Head of caudate nucleus (tissue), 42 donors: ENCODE results near the gene TSSK6.

ENCODE experiments used
- DNase-seq, 42 donors: peaks; one replicate each; pipeline versions ENCODE4 v3.0.0 to v3.0.0-alpha.2; 2020 to 2021; ENCODE audit warnings: mixed read lengths in 7 of 42
- intact Hi-C: fragments of 100-400 bp; cut with DNase I; formaldehyde crosslinking; loops from one replicate; pipeline ENCODE4 v1.15.0; 2022

Gene TSSK6

DNA sequence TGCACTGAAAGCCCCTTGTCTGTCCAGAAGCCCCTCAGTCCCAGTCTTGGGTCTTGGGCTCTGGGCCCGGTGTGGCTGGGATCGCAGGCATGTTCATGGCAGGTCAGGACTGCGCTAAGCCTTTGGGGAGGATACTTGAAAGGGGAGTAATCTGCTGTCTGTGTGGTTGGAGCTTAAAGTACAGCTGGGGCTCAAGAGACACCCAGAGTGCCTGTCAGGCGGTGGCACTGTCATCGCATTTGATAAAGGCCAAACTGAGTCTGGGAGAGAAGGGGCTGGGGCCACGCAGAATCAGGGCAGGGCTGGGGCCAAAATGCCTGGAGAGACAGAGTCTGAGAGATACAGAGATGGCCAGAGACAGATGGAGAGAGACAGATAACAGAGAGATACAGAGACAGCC is 18.5 kb upstream of the TSSK6 start:
- no peak for DNase-seq
- intact Hi-C loops: loop anchor here (5.0 kb wide), 2 partner anchors 108 to 423 kb away; partner anchors contain the start of gene GMIP

DNA sequence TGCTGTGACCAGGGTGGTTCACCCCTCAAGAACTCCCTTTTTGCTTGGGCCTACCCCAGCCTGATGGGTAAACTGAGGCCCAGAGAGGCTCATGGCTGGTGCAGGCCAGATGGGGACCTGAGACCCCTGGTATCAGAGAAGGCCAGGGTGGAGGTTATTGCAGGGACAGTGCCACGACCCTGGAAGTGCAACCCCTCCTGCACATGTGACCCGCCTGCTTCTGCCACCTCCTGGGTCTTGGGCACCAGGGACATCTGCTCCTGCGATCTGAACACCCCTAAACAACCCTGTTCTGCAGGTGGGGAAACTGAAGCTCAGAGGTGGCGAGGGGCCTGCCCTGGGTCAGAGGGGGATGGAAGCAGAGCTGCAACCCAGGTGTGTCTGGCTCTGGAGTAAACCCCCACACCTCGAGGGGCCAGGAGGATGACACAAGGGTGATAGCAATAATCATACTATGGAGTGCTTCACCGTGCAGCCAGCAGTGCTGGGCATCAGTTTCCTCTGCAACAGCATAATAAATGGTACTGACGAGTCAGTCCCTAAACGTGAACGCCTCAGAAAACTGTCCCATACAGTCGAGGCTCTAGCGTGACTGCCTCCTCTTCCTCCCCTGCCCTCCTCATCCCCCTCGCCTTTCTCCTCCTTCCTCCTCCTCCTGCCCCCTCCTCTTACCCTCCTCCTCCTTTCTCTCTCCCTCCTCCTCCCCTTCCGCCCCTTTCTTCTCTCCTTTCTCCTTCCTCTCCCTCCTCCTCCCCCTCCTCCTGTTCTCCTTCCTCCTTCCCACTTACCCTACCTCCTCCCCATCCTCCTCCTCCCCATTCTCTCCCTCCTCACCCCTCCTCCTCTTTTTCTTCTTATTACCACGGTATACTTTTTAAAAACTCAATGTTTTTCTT is 17.7 kb upstream of the TSSK6 start:
- intact Hi-C loops: loop anchor here (5.0 kb wide), 2 partner anchors 109 to 424 kb away; partner anchors contain the start of gene GMIP

DNA sequence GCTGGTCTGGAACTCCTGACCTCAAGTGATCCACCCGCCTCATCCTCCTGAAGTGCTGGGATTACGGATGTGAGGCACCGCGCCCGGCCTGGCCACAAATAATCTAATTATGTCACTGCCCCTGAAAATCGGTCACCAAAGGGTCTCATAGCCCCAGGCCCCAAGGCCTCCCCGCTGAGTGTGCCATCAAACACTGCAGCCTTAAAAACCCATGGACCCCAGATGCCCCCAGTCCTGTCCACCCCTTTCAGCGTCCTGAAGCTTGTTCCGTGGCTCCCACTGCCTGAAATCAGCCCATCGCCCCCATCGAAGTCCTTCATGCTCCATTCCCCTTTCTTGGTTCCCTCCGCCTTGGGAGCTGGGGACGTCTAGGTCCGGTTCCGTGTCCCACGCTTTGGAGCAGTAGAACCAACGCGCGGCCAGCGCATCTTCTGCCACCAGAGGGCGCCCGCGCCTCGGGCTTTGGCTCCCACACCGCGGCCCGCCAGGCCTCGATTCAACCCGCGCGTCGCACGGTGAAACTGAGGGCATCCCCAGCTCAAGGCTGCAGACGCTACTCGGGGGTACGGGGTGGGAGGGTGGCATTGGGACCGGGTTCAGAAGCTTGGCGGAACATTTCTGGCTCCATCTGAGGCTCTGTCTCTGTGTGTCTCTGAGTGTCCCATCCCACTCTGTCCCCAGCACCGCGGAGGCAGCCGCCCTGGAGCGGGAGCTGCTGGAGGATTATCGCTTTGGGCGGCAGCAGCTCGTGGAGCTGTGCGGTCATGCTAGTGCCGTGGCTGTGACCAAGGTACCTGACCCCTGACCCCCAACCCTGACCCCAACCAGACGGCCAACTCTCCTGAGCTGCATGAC is 16.8 kb upstream of the TSSK6 start:
- intact Hi-C loops: loop anchor here (5.0 kb wide), 2 partner anchors 110 to 425 kb away; partner anchors contain the start of gene GMIP
- peak; percentile 77 to 97 (median 90) for DNase-seq

More for the DNA sequence above, 17.7 kb upstream of the TSSK6 start:
- DNase-seq: no peak

DNA sequence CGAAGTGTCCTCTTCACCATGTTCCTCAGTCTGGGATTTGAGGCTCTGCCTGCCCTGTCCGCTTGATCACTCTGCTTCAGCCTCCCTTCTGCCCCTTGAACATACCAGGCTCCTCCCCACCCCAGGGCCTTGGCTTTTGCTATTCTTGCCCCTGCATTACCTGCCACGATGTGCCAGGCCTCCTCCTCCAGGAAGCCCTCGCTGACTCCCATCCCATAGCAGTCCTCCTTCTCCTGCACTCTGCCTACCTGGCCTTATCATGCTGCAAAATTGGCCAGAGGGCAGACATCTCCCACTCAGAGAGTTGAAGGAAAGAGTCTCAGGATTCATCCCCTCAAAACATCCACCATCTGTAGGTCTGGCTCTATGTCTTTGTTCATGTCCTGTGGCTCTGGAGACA is 15.5 kb upstream of the TSSK6 start:
- intact Hi-C loops: loop anchor here (5.0 kb wide), 2 partner anchors 111 to 426 kb away; partner anchors contain the start of gene GMIP
- DNase-seq: peak in 1 of 42 donors; percentile 13

DNA sequence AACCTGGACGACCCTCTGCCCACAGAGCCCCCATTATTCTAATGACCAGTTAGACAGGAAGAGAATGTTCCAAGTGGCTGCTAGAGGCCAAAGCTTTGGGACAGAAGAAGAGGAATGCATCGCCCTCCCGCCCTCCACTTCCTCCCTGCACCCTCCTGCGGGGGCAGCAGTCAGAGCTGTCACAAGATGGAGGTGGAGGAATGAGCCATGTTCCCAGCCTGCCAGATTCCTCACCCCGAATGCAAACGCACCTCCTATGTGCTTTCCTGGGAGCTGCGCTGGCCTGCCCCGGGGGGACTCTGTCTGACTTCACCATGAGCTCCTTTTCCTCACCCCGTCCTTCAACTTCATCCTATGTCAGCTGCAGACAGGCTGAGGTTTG is 15.1 kb upstream of the TSSK6 start:
- peak in 41 of 42 donors; percentile 36 to 88 (median 75) for DNase-seq
- intact Hi-C loops: loop anchor here (5.0 kb wide), 2 partner anchors 112 to 427 kb away; partner anchors contain the start of gene GMIP

DNA sequence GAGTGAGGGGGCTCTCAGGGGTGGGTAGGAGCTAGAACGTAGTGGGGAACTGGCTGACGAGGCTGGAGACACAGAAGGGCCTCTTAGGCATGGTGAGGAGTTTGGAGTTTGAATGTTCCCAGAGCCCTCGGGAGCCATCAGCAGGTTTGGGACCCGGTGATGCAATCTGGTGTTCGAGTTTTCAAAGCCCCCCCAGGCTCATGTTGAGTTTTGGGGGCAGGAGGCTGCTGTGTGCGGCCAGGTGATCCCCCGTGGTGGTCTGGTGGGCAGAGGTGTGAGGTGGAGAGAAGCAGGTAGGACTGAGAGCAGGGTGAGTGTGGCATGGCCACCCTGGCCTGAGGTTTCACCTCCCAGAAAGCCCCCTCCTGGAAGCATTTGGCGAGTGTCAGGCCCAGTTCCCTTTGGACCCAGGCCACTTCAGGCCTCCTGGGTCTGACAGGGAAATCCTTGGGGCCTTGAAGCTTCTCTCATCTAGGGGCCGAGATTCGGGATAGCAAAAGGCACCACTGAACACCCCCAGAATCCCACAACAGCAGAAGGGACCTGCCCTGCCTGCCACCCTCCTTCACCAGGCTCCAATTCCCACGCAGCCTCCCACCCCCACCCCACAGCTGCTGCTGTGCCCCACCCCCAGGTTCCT is 14.6 kb upstream of the TSSK6 start:
- intact Hi-C loops: loop anchor here (5.0 kb wide), 2 partner anchors 112 to 427 kb away; partner anchors contain the start of gene GMIP
- DNase-seq: no peak

DNA sequence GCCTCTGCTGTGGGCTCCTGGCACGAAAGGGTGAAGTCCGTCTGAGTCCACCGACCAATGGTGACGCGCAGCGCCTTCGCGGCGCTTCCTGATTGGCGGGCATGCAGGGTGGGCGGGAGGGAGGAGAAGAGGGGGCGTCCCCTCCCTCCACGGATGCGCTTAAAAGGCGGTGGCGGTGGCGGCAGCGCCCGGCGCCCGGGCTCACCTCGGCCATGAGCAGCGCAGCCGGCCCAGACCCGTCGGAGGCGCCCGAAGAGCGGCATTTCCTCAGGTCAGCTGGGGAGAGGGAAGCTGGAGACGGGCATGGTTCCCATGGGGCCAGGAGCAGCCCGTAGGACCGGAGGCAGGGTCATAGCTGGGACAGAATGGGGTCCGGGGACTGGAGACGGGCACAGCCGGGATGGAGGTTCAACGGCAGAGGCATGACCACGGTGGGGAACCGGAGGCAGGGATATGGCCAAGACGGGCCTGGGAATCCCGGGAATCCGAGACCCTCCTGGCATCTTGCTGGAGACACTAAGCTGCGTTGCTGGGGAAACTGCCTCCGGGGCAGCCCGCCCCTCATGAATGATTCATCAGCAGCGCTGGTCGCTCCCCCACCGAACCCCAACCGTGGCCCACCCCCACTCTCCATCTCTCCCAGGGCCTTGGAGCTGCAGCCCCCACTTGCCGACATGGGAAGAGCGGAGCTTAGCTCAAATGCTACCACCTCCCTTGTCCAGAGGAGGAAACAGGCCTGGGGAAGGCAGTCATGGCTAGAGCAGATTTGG is 13.6 kb upstream of the TSSK6 start, which contains the start of gene YJEFN3:
YJEFN3 (plus strand) TSS at position 191 of the 770 bp plus-strand sequence; CDS start at position 213, 22 bp downstream.
- intact Hi-C loops: no loop called here
- DNase-seq: peak; percentile 55 to 94 (median 85)

DNA sequence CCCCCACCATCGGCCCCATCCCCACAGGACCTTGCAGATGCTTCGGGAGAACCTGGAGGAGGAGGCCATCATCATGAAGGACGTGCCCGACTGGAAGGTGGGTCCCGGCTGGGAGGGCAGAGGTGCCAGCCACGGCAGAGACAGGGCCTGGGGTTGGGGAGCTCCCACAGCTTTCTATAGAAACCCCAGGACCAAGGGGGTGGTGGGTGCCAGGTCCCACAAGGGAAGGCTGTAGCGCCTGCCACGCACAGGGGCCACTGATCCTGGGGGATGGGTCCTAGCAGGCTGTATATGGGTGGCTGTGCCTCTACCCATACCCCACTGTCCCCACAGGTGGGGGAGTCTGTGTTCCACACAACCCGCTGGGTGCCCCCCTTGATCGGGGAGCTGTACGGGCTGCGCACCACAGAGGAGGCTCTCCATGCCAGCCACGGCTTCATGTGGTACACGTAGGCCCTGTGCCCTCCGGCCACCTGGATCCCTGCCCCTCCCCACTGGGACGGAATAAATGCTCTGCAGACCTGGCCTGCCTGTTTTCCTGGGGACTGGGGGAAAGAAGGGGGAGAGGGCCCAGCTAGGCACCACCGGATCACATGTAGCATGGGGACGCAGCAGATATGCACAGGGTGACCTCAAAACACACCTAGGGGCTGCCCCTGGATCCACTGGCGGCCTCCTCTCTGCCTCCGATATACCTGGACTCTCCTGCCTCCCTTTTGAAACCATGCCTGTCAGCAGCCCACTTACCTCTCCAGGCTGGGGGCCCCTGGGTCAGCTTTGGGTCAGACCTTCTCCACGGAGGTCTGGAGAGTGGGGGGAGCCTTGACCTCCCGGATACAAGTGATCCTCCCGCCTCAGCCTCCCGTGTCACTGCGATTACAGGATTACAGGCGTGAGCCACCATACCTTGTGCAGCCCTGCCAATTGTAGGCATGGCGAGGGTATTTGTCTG is 12.6 kb upstream of the TSSK6 start:
- intact Hi-C loops: no loop called here
- DNase-seq: peak in 1 of 42 donors; percentile 10

DNA sequence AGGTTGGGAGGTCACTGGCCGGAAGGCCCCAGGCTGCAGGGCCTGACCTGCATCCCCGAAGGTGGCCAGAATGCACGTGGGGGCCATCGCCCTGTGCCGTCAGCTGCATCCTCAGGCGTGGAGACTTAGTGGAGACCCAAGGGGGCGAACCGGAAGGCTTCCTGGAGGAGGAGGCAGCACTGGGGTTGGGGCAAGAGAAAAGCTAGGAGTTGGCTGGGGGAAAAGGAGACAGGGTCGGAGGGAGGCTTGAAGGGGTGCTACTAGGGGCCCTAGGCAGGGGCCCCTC is 12.0 kb upstream of the TSSK6 start:
- intact Hi-C loops: no loop called here
- DNase-seq: no peak

DNA sequence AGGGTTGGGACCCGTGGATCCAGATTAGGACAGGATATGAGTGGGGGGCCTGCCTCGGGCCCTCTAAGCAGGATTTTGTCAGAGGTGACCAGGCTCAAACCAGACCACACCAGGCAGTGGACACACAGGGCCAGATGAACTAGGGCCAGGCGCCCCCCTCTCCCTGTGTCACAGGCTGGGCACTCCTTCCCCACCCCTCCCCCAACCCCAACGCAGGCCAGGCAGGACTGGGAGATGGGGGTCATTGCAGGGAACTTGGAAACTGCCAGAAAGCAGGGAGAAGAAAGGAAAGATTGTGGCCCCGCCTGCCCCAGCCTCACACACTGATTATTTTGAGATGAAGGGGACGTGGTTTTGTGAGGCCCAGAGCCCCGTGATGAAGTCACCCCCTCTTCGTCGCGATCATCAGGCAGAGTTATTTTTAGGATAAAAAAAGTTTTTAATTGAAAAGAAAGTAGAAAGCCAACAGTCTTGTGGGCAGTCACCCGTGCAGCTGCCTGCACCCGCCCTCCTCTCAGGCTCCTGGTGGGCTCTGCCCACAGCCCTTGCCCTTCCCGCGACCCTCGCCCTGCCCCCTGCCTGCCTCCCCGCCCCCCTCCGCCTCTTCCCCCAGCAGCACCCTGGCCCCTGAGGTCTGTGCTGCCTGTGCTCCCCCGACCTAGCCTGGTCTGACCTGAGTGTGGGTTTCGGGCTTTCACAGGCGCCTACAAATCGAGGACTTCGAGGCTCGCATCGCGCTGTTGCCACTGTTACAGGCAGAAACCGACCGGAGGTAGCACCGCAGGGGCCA is 11.4 kb upstream of the TSSK6 start:
- intact Hi-C loops: no loop called here
- peak in 4 of 42 donors; percentile 43 to 61 (median 51) for DNase-seq

DNA sequence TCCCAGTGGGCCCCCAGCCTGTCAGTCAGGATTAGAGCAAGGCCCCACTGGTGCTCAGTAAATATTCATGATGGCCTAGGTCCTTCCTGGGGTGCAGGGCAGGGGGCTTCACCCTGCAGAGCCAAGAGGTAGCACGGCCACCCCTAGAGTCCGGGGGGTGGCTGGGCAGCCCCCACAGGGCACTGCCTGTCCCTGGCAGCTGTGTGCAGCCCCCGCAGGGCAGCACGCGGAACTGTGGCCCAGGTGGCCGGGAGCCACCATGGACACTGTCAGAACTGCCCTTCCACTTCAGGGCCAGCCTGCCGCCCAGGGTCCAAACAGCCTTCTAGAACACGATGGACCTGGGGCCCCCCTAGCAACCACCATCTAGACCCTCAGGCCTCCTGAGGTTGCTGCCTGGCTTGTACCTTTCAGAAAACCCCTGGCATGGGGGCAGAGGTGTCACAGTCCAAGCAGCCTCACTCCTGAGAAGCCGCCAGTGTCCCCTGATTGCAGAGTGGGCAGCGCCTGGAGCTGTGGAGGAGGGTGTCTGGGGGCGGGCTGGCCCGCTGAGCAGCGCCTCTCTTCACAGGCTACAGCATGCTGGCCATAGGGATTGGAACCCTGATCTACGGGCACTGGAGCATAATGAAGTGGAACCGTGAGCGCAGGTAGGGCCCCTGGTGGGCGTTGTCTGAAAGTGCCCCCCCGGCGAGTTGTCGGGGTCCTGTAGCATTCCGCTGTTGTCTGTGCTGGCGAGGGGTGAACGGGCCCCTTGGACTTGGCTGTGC is 10.4 kb upstream of the TSSK6 start:
- intact Hi-C loops: no loop called here
- DNase-seq: no peak

DNA sequence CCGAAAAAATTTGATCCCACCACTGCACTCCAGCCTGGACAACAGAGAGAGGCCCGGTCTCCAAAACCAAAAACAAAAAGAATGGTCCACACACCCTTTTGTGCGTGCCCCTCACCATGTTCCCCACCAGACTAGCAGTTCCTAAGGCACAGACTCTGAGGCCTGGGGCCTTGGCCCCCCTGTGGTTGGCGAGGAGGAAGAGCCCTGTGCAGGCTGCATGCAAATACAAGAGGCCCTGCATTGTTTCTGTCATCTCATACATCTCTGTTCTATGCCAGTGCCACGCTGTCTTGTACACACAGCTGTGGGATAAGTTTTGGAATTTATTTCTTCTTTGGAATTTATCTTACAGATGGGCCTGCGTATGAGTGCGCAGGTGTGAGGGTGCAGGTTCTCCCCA is 8.7 kb upstream of the TSSK6 start:
- intact Hi-C loops: no loop called here
- no peak for DNase-seq

DNA sequence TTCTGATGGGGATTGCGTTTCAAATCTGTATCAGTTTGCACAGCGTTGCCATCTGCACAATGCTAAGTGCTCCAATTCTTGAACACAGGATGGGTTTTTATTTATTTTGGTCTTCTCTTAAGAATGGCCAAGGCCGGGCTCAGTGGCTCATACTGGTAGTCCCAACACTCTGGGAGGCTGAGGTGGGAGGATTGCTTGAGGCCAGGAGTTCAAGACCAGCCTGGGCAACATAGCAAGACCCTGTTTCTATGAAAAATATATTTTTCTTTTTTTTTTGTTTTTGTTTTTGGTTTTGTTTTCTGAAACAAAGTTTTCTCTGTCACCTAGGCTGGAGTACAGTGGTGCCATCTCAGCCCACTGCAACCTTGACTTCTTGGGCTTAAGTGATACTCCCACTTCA is 7.8 kb upstream of the TSSK6 start:
- intact Hi-C loops: no loop called here
- no peak for DNase-seq

DNA sequence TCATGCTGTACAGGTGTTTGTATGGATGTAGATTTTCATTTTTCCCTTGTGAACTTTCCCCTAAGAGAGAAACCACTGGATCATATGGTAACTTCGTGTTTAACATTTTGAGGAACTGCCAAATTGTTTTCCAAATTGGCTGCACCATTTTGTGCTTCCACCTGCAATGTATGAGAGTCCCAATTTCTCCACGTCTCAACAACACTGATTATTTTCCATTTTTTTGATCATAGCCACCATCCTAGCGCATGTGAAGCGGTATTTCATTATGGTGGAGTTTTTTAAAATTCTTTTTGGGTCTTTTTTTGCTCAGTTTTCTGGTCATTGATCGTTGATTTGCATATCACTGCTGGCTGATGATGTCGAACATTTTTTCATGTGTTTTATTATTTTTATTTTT is 5.6 kb upstream of the TSSK6 start:
- no peak for DNase-seq
- intact Hi-C loops: no loop called here

DNA sequence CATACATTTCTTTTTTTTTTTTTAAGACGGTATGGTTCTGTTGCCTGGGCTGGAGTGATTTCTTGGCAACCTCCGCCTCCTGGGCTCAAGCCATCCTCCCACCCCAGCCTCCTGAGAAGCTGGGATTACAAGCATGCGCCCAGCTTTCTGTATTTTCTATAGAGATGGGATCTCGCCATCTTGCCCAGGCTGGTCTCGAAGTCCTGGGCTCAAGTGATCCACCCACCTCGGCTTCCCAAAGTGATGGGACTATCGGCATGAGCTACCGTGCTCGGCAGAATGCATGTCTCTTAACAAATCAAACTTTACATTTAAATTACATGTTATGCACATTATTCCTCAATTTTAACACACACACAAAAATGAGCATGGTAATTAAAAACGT is 1.9 kb upstream of the TSSK6 start:
- DNase-seq: no peak
- intact Hi-C loops: no loop called here
